ENCODE results near the gene CRTC3. TPM values are rescaled to one million over a fixed set of nuclear protein-coding genes. Genes with fewer than 3 reads are reported as not detected.
"Not testable (repeated sequence)": the region's sequence is repeated elsewhere in the genome, so short reads cannot be mapped to it uniquely, and the experiment has no call there.

Gene CRTC3
- total RNA-seq, 2 experiments from 2014 or later: 90.7 to 92.4 TPM

DNA sequence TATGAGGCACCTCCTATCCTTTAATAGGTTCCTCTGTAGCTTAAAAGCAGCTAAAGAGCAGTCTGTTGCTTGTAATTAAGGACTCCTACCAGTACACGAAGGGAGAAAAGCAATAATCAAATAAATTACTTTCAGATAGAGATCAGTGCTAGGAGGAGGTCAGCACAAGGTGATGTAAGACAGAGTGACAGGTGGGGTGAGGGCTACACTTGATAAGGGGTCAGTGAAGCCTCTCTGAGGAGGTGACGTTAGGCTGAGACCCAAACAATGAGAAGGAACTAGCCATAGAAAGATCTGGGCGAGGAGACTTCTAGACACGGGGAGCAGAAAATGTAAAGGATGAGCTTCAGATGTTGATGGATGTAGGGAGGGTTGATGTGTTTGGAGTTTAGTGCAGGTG, 129.8 kb downstream of the CRTC3 start:
- Mint-ChIP-seq H3K9me3 (no peaks in the 10 kb centered on the region), H3K27me3 (peaks cover 31% of the 10 kb centered on the region), H3K4me1 (ENCODE audit: low read depth) (peaks cover 84% of the 10 kb centered on the region), H3K4me3 (peak overlapping the region; percentile 38), H3K27ac (no peak overlapping the region), H3K36me3 (ENCODE audit: low read depth) (no peaks in the 10 kb centered on the region)
- Histone ChIP-seq H3K36me3 (ENCODE audit: insufficient read depth, low read length) (no peaks in the 10 kb centered on the region), H3K9me3 (ENCODE audit: control insufficient read depth in 1 of 2, insufficient read depth in 1 of 2, low read length in 2 of 2) (no peaks in the 10 kb centered on the region), H3K27me3 (ENCODE audit: control insufficient read depth in 1 of 2, insufficient read depth in 2 of 2, low read length in 2 of 2) (peaks cover 14 to 34% of the 10 kb centered on the region in 2 experiments), H3K27ac (ENCODE audit: low read depth in 1 of 2, low read length in 2 of 2) (no peak overlapping the region), H3K4me1 (ENCODE audit: insufficient read depth, low read length) (peaks cover 73% of the 10 kb centered on the region), H3K4me3 (ENCODE audit: low read length) (no peak overlapping the region)
- DNase-seq (no peak), ATAC-seq (ENCODE audit: poor library complexity) (no peak)
- intact Hi-C loops (cut with DNase I, micrococcal nuclease): no loop called here
- no peak for TF ChIP-seq CTCF (IDR thresholded peaks at IDR 0.05)
- POLR2A ChIA-PET: interaction anchor here (1.3 kb wide), 1 partner anchor 11 kb away, joined by 7 read pairs; no protein-coding TSS in a partner anchor
- CTCF ChIA-PET: interaction anchor here (3.0 kb wide), 1 partner anchor 11 kb away, joined by 10 read pairs; no protein-coding TSS in a partner anchor

GRCh38 chr15:90660195-90660998, 130.7 kb downstream of the CRTC3 start:
- POLR2A ChIA-PET: no interaction called here
- Histone ChIP-seq H3K4me3 (ENCODE audit: low read length) (peak overlapping the region; percentile 20), H3K36me3 (ENCODE audit: insufficient read depth, low read length) (no peaks in the 10 kb centered on the region), H3K27ac (ENCODE audit: low read depth in 1 of 2, low read length in 2 of 2) (no peak overlapping the region), H3K9me3 (ENCODE audit: control insufficient read depth in 1 of 2, insufficient read depth in 1 of 2, low read length in 2 of 2) (peaks cover 0 to 4% of the 10 kb centered on the region in 2 experiments), H3K4me1 (ENCODE audit: insufficient read depth, low read length) (peaks cover 74% of the 10 kb centered on the region), H3K27me3 (ENCODE audit: control insufficient read depth in 1 of 2, insufficient read depth in 2 of 2, low read length in 2 of 2) (peaks cover 8 to 30% of the 10 kb centered on the region in 2 experiments)
- Mint-ChIP-seq H3K4me3 (peak overlapping the region; percentile 74), H3K9me3 (no peaks in the 10 kb centered on the region), H3K27ac (peak overlapping the region; percentile 46), H3K36me3 (ENCODE audit: low read depth) (no peaks in the 10 kb centered on the region), H3K4me1 (ENCODE audit: low read depth) (peaks cover 83% of the 10 kb centered on the region), H3K27me3 (peaks cover 27% of the 10 kb centered on the region)
- no peak for TF ChIP-seq CTCF (IDR thresholded peaks at IDR 0.05)
- CTCF ChIA-PET: interaction anchor here (1.0 kb wide), 1 partner anchor 12 kb away, joined by 7 read pairs; no protein-coding TSS in a partner anchor
- DNase-seq (peak; percentile 22 to 84 (median 60)), ATAC-seq (ENCODE audit: poor library complexity) (peak; percentile 77)
- intact Hi-C loops (cut with DNase I, micrococcal nuclease): loop anchor here in 1 of 2 experiments (1.0 to 10.0 kb wide), 2 partner anchors 12 to 54 kb away; partner anchors contain the start of gene BLM

DNA sequence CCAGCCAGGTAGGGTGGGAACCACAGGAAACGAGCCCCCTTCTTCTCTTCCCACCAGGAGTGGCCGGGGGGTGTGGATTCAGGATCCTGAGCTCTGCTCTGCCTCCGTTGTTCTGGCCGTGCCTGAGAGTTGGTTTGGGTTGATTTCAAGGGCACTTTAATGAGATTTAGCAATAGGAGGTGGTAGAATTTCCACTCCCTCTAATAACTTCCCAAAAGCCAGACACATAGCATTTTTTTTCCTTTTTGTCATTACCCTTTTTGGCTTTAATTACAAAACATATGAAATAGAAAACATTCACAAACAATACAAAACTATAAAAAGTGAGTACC, 131.2 kb downstream of the CRTC3 start:
- H3K9me3 Mint-ChIP-seq; POLR2A ChIA-PET; ATAC-seq (ENCODE audit: poor library complexity); H3K36me3 ChIP-seq (ENCODE audit: insufficient read depth, low read length); H3K36me3 Mint-ChIP-seq (ENCODE audit: low read depth); H3K9me3 ChIP-seq (ENCODE audit: control insufficient read depth in 1 of 2, insufficient read depth in 1 of 2, low read length in 2 of 2); DNase-seq; H3K27ac ChIP-seq (ENCODE audit: low read depth in 1 of 2, low read length in 2 of 2): not testable (repeated sequence)
- Mint-ChIP-seq H3K4me3 (peak overlapping the region; percentile 74), H3K4me1 (ENCODE audit: low read depth) (peaks cover 87% of the 10 kb centered on the region), H3K27ac (peak overlapping the region; percentile 17), H3K27me3 (peaks cover 27% of the 10 kb centered on the region)
- peaks cover 79% of the 10 kb centered on the region for H3K4me1 ChIP-seq (ENCODE audit: insufficient read depth, low read length)
- CTCF ChIA-PET: interaction anchor here (1.0 kb wide), 1 partner anchor 13 kb away, joined by 7 read pairs; no protein-coding TSS in a partner anchor
- H3K27me3 ChIP-seq (ENCODE audit: control insufficient read depth in 1 of 2, insufficient read depth in 2 of 2, low read length in 2 of 2): peaks cover 4 to 26% of the 10 kb centered on the region in 2 experiments
- peak overlapping the region; percentile 20 for H3K4me3 ChIP-seq (ENCODE audit: low read length)
- intact Hi-C loops (cut with DNase I, micrococcal nuclease): loop anchor here in 1 of 2 experiments (1.0 to 10.0 kb wide), 2 partner anchors 13 to 54 kb away; partner anchors contain the start of gene BLM

DNA sequence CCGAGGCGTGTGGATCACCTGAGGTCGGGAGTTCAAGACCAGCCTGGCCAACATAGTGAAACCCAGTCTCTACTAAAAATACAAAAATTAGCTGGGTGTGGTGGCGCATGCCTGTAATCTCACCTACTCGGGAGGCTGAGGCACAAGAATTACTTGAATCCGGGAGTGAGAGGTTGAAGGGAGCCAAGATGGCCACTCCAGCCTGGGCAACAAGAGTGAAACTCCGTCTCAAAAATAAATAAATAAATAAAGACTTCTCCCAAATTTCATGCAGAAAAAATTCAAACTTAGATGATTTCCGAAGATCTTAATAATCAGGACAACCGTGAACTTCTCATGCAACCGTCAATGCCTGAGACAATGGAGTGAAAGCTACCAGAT, 134.3 kb downstream of the CRTC3 start:
- intact Hi-C loops (cut with DNase I, micrococcal nuclease): loop anchor here (2.0 to 10.0 kb wide), 2 partner anchors 15 to 51 kb away; partner anchors contain the start of gene BLM (in 1 of the 2)
- H3K27me3 ChIP-seq (ENCODE audit: control insufficient read depth in 1 of 2, insufficient read depth in 2 of 2, low read length in 2 of 2): peaks cover 0 to 13% of the 10 kb centered on the region in 2 experiments
- Mint-ChIP-seq H3K27ac (peak overlapping the region; percentile 36), H3K4me1 (ENCODE audit: low read depth) (peaks cover 74% of the 10 kb centered on the region), H3K4me3 (peak overlapping the region; percentile 78), H3K27me3 (peaks cover 14% of the 10 kb centered on the region)
- not testable (repeated sequence) for H3K36me3 ChIP-seq (ENCODE audit: insufficient read depth, low read length); DNase-seq; H3K36me3 Mint-ChIP-seq (ENCODE audit: low read depth); H3K4me3 ChIP-seq (ENCODE audit: low read length); H3K27ac ChIP-seq (ENCODE audit: low read depth in 1 of 2, low read length in 2 of 2); ATAC-seq (ENCODE audit: poor library complexity); H3K9me3 ChIP-seq (ENCODE audit: control insufficient read depth in 1 of 2, insufficient read depth in 1 of 2, low read length in 2 of 2); H3K9me3 Mint-ChIP-seq
- peaks cover 64% of the 10 kb centered on the region for H3K4me1 ChIP-seq (ENCODE audit: insufficient read depth, low read length)
- CTCF ChIA-PET: interaction anchor here (0.7 kb wide), 1 partner anchor 16 kb away, joined by 3 read pairs; no protein-coding TSS in a partner anchor
- POLR2A ChIA-PET: interaction anchor here (0.7 to 0.9 kb wide), 2 partner anchors 16 to 174 kb away, joined by 3 to 5 read pairs; no protein-coding TSS in a partner anchor

Data from CD4-positive, alpha-beta T cell (primary cell).